NCI-H1048 (cell line): Measurements from ENCODE around the gene NDUFA6.
"Not testable (repeated sequence)": the region's sequence is repeated elsewhere in the genome, so short reads cannot be mapped to it uniquely, and the experiment has no call there.

ENCODE experiments used
- DNase-seq: peaks from one replicate; lab custom pipeline; 2025; lab: John Stamatoyannopoulos, UW

Gene NDUFA6

DNA sequence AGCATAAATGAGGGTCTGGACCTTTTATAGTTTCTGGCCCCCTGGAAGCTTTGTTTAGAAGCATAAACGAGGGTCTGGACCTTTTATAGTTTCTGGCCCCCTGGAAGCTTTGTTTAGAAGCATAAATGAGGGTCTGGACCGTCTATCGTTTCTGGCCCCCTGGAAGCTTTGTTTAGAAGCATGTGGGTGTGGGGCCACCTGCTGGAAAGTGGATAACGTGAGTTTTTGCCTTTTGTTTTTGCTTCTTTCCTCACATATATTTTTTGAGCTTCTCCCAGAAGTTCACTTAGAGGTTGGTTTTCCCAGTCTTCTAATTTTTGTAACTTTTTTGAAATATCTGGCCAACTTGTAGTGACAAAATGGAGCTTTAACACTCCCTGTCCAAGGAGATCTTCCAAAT is 22.2 kb upstream of the NDUFA6 start:
- not testable (repeated sequence) for DNase-seq

DNA sequence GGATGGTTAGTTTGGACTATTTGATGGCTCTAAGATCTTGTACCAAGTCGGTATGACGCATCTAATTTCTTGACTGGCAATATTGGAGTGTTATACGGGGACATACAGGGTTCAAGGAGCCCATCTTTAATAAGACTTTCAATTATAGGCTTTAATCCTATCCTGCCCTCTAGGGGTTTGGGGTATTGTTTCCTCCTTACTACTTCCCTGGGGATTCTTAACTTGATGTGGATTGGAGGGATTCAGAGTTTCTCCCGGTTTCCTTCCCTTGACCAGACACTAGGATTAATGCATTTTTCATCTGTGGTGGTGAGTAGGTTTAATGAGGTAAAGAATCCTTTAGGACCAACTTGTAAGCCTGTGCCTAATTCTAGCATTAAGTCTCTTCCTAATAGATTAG is 21.2 kb upstream of the NDUFA6 start:
- no peak for DNase-seq

DNA sequence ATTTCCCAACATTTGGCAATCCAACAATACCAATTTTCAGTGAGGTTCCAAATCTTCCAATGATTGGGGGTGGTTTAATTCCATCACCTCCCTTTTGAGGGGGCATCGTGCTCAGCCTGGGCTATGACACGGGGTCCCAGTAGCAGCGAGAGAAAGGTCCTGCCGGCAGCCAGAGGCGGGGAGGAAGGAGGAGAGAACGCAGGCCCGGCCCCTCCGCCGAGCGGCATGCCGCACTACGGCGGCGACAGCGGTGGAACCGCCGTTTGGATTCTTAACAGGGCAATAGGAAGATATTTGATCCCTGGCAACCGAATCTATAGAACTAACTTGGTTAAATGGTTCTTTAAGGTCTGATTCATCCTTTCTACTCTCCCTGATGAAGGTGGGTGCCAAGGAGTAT is 18.3 kb upstream of the NDUFA6 start:
- no peak for DNase-seq

DNA sequence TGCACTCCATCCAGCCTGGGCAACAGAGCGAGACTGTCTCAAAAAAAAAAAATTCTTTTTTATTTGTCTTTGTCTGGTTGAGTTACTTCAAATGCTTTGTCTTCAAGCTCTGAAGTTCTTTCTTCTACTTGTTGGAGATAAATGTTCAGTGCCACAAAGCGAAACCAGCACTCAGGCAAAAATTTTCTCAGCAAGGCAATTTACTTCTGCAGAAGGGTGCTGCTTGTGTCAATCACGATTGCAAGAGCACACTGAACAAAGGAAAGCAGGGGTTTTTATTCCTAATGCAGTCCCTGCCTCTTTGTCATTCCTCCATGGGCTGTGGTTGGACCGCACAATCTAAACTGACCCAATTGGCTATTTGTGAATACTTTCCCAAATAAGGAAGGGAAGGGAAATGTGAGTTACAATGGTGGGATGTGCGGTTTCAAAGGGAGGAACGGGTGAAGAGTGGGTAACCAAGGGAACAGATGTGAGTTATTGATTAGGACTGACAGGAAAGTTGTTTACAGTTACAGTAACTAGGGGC is 13.8 kb upstream of the NDUFA6 start:
- not testable (repeated sequence) for DNase-seq

DNA sequence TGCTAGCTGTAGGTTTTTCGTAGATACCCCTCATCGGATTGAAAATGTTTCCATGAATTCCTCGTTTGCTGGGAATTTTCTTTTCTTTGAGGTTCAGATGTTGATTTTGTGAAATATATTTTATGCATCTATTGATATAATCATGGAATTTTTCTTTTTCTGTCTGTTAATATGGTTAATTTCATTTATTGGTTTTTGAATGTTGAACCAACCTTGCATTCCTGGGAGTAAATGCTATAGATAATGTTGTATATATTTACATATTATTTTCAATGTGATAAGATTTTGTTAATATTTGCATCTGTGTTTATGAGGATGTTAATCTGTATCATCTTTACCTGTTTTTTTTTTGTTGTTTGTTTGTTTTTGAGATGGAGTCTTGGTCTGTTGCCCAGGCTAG is 10.6 kb upstream of the NDUFA6 start:
- DNase-seq, result no peak

DNA sequence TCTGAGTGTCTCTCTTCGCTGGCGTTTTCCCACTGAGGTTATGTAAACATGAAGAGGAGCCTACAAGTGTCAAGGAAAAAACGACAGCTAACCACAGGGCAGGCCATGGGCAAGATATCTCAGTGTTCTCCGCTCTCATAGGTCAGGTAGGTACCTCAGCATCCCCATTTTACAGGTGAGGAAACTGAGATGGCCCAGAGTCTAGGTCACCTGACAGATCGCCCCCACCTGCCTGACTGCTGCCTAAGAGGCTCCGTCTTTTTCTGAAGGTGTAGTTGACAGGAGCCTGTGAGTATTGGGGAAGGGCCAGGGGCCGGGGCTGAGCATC is 847 bp upstream of the NDUFA6 start:
- DNase-seq, result no peak

DNA sequence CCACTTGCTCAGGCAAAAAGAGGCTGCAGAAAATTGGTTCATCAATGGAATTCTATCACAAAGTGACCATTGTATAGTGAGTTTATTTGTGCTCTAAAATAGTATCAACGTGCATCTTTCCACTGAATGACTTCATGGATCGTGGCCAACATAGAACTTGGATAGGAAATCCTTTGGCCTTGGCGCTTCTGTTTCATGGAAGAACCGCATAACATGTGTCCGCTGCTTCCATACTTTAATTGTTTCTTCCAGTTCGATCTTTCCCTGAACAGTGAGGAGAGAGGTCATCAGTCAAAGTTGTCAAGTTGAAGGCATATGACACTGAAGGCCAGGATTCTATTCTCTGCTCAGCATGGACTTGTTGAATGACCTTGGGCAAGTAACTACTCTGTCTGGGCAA is 4.5 kb downstream of the NDUFA6 start:
- no peak for DNase-seq

DNA sequence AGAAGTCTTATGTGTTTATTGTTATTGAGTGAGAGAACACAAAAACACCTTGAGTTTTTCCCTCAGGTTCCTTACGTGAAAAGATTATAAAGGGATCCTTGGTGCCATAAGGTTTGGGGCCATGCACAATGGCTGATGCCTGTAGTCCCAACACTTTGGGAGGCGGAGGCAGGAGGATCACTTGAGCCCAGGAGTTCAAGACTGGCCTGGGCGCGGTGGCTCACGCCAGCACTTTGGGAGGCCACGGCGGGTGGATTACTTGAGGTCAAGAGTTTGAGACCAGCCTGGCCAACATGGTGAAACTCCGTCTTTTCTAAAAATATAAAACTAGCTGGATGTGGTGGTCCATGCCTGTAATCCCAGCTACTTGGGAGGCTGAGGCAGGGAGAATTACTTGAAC is 5.7 kb downstream of the NDUFA6 start:
- DNase-seq, result no peak

DNA sequence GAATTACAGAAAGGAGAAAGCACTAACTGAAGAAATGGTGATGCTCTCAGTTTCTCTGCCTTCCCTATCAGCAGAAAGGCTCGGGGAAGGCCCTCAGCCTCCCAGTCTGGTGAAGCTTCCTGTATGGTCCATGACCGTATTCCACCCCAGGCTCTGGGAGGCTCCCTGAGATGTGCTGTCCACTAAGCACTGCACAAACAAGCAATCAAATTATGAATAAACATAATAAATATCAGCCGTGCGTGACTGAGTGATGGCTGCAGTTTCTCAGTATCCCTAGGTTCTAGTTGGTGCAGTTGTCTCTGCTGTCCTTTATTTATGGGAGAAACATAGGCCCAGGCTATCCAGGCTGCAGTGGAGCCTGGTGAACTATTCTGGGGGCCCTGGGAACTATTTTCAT is 7.5 kb downstream of the NDUFA6 start:
- DNase-seq, result no peak

DNA sequence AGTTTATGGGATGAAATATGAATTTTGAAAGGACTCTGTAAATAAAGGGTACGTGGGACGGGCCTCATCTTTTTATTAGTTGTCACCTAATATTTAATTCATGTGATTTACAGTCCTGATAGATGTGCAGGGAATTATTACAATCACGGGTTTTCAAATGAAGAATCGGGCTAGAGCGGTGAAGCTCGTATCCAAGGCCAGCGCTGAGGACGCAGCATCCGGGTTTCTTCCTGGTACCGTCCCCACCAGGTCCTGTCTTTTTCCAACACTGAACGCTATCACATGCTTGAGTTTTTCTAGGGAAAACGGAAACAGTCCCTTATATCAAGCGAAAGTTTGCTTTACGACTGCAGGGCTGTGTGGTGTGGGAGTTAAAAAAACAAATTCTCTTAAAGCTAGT is 10.3 kb downstream of the NDUFA6 start:
- DNase-seq, result no peak

DNA sequence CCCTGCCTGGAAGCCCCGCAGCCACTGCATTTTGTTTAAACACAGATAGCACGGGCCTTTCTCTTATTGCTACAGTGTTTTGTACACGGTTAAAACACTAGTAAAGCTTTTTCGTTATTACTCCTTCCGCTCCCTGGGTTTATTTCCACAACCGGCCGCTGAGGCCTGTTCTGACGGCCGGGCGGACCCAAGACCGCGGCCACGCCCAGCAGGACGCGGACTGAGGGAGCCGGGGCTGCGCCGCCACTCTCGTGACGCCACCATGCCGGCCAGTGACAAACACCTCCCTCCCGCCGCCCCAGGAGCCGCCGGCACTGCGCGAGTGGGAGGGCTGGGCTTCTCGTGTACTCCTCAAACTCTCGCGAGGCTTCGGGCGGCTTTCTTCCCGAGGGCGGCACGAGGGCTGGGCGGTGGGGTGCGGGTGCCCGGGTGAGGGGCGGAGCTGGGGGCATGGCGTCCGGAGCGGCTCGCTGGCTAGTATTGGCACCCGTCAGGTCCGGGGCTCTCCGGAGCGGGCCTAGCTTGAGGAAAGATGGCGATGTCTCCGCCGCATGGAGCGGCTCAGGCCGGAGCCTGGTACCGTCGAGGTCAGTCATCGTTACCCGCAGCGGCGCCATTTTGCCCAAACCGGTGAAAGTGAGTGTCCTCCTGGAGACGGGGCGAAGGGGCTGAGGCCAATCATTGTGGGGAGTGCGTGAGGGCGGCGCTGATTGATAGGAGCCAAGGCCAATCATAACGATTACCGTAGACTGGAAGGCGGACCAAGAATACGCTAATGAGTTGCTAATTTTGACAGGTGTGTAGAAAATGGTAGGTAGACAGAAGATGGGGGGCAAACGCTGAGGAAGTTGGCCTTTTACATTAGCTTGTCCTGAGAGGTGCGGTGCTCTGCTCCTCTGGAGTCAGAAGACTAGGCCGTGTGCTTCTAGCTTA is 11.0 kb downstream of the NDUFA6 start, which contains the start of gene SMDT1:
TSS of gene SMDT1 (plus strand) at position 382 of the 933 bp plus-strand sequence. CDS start at position 451, 69 bp downstream.
- peak; percentile 94 for DNase-seq

DNA sequence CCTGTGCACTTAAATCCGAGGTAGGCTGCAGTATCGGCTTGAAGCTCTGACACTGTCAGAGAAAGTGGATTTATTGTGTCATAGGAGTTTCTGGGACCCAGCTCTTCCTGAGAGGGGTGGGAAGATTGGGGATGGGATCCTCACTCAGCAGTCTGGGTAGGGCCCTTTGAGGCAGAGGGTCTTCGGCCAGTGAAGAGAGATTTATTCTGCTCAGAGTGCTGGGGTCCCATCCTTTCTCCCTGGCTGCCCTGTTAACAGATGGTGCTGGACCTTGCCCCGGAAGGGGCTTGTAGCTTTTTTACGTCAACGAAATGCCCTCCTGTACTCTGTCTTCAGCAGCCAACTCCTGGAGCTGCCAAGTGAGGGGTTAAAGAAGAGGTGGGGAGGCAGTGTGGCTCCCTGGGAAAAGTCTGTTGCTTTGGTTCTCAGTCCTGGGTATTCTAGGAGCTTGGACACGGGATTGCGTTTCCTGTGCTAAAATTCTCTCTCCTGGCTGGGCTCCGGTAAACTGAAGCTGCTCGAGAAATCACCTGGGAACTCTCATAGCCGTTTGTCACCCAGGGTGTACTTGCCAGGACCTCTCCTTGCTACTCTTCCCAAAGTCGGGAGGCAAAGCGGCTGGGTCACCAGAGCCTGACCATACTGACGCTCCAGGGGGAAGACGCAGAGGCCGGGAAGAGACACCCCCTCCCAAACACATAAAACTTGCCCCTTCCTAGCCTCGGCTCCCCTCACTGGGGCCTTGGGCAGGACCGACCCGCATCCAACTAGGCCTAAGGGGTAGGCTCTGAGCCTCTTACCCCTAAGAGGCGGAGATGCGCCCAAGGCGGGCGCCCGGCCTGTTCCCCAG is 11.9 kb downstream of the NDUFA6 start:
- DNase-seq, result no peak

DNA sequence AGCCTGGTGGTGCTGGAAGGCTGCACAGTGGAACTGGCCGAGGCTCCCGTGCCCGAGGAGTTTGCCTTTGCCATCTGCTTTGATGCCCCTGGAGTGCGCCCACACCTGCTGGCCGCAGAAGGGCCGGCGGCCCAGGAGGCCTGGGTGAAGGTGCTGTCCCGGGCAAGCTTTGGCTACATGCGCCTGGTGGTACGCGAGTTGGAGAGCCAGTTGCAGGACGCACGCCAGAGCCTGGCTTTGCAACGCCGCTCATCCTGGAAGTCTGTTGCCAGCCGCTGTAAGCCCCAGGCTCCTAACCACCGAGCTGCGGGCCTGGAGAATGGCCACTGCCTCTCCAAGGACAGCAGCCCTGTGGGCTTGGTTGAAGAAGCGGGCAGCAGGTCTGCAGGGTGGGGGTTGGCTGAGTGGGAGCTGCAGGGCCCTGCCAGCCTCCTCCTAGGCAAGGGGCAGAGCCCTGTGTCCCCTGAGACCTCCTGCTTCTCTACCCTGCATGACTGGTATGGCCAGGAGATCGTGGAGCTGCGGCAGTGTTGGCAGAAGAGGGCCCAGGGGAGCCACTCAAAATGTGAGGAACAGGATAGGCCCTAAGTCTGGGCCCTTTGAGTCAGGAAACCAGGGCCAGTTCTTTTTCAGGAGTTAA is 13.0 kb downstream of the NDUFA6 start:
- no peak for DNase-seq

DNA sequence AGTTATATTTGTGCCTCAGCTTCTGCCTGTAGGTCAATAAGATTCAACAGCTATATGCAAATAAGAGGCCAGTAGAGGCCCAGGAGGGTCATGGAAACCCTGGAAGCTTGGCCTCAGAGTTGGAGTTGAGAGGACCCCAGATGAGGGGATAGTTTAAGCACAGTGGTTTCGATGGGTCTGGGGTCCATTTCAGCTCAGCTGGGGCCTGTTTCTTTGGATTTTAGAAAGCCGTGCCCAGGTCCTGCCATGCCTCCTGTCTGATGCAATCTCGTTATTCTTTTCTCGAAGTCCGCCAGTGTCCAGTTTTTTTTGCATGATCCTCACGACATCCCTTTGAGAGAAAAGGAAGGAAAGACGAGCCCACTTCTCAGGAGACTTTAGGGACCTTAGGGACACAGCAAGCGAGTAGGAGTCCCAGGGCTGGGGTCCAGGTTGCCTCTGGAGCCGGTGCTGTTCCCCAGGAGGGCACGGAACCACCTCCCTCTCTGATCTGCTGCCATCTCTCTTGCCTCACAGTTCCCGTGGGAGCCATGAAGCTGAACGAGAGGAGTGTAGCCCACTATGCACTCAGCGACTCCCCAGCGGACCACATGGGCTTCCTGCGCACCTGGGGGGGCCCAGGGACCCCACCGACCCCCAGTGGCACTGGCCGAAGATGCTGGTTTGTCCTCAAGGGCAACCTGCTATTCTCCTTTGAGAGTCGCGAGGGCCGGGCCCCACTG is 13.6 kb downstream of the NDUFA6 start:
- DNase-seq, result no peak

DNA sequence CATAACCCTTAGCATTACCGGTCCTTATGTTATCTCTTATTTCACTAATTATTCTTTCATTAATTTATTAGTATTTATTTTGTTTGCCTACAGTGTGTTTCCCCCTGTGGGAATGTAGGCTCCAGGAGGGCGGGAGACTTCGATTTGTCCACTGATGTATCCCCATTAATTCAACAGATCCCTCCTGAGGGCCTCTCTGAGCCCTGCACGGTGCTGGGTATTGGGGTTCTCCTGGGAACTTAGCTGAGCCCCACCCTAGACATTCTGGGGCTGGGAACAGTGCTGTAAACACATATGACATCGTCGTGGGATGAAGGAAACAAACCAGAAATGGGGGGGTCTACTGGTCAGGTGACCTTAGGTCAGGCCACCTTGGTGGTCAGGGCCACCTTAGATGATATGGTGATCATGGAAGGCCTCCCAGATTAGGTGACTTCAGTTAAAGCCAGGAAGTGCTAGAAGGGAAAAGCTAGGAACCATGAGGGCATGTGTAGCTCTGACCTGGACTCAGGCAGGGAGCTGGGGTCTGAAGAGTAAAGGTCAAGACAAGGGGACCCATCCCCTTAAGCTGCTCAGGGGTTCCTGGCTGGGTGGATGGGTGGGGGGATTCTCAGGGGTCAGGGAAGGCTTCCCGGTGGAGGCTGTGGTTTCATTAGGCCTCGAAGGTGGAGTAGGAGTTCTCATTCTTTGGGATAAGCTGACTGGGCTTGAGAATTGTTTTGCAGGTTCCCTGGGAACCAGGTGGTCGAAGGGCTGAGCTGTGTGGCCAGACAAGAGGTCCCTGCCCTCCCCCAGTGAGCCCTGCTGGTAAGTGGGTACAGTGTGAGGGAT is 15.5 kb downstream of the NDUFA6 start:
- DNase-seq, result no peak

DNA sequence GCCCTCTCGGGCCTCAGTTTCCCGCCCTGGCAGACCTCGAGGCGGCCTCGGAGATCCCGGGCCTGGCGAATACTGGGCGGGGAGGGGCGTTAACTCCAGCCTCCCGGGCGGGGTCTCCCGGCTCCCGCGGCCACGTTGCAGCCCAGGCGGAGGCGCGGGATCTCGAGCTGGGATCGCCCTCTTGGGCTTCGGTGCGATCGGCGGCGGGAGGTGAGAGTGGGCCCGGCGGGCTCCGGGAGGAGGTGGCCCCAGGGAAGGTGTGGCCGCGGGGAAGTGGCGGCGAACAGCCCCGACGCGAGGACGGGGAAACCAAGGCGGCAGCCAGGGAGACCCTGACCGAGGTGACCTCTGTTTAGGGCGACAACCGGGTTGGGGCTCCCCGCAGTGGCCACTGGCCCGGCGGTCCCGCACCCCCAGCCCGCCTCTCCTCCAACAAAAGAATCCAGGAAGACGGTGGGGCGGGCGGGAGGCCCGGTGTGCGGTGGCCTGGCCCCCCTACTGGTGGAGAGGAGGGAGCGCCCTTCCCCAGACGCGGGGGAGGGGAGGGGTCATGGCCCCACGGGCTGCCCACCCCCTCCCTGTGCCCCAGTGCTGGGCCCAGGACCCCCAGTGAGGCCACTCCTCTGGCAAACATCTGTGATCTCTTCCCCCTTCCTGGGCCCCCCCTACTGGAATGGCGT is 16.3 kb downstream of the NDUFA6 start, which contains the start of gene PHETA2:
TSS of gene PHETA2 (plus strand) at position 117 of the 680 bp plus-strand sequence. CDS start 3,046 bp downstream, outside the sequence.
- no peak for DNase-seq

DNA sequence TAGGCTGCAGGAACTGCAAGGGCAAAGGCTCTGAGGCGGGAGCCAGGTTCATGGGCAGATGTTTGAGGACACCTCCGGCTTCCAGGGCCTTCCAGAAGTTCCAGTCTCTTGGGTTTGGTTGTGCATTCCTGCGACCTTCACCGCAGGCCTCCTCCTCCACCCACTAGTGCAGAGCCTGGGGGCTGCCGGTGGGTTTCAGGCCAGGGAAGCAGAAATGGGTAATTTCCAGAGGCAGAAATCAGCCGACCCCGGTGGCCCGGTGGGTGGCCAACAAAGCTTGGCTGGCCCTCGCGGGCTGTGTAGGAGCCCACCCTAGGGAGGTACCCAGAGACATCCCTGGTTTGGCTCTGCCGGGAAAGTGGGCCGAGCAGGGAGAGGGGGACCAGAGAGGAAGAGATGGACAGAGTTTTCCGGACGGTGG is 16.9 kb downstream of the NDUFA6 start:
- no peak for DNase-seq

DNA sequence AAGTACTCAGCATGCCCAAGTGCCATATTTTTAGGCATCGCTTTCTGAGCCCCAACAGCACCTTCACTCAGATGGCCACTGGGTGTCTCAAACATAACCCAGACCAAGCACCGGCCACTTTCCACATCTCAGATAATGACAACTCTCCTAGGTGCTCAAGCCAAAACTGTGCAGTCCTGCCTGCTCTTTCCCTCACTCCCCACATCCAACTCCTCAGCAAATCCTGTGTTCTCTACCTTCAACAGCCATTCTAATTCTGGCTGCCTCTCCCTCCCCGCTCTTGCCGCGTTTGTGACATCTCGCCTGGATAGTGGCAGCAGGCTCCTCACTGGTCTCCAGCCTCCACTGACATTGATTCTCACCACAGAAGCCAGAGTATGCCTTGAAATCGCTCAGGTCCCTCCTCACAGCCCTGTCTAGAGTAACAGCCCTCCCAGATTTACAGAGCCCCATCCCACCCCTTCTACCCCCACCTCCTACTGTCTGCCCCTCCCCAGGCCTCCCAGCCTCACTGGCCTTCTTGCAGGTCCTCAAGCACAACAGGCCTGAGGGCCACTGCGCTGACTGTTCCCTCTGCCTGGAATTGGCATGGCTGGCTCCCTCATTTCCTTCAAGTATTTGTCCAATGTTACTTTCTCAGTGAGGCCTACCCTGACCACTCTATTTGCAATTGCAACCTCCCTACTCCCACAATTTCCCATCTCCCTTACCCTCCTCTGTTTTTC is 17.8 kb downstream of the NDUFA6 start:
- no peak for DNase-seq

DNA sequence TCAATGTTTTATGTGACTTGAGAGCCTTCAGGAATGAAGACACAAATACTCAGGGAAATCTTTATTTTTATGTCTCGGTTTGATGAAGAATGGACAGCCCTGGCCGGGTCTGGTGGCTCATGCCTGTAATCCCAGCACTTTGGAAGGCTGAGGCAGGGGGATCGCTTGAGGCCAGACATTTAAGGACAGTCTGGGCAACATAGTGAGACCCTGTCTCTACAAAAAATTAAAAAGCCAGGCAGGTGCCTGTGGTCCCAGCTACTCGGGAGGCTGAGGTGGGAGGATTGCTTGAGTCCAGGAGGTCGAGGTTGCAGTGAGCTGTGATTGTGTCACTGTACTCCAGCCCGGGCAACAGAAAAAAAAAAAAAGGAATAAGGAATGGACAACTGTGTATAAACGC is 19.1 kb downstream of the NDUFA6 start:
- not testable (repeated sequence) for DNase-seq
